PC-3 (cell line): ENCODE measurements around the gene COL6A2.

Source experiments
- EZH2 ChIP-seq: fragments of 300-600 bp; sonication (generic); IDR thresholded peaks from one replicate; pipeline ENCODE4 v1.6.1; 2017; ENCODE audit warnings: antibody characterized with exemption, mild to moderate bottlenecking, low read length; ENCODE audit not compliant: unreplicated experiment
- TF ChIP-seq, protein P1 (sequence below): fragments of 300-600 bp; sonication (generic); conservative IDR thresholded peaks from 2 replicates; pipeline ENCODE4 v1.5.1; 2017; ENCODE audit warnings: antibody characterized with exemption, low read depth, mild to moderate bottlenecking, low read length

DNA sequence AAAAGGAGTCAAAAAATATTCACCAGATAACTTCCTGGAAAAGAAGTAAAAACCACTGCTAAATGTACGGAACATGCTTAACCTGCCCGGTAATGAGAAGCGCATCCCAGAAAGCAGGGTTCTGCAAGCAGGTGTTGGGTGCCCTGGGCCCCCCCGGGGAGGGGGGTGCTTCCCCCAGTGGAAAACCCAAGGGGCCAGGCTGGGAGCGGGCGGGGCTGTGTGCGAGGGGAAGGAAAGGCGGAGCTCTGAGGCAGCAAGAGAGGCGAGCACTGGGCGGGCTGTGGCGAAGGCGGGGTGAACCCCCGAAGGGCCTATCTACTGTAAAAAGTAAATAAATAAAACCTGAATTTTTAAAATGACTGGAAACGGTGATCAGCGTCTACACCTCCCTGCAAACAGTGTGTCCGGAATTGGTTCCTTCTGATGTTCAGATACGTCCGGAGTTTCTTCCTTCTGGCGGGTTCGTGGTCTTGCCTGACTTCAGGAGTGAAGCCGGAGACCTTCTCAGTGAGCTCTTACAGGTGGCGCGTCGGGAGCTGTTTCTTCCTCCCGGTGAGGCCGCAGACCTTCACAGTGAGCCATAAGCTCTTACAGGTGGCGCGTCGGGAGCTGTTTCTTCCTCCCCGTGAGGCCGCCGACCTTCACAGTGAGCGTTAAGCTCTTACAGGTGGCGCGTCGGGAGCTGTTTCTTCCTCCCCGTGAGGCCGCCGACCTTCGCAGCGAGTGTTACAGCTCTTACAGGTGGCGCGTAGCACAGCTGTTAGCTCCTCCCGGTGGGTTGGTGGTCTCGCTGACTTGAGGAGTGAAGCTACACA, 44.1 kb downstream of the COL6A2 start:
- TF ChIP-seq, protein P1, sequence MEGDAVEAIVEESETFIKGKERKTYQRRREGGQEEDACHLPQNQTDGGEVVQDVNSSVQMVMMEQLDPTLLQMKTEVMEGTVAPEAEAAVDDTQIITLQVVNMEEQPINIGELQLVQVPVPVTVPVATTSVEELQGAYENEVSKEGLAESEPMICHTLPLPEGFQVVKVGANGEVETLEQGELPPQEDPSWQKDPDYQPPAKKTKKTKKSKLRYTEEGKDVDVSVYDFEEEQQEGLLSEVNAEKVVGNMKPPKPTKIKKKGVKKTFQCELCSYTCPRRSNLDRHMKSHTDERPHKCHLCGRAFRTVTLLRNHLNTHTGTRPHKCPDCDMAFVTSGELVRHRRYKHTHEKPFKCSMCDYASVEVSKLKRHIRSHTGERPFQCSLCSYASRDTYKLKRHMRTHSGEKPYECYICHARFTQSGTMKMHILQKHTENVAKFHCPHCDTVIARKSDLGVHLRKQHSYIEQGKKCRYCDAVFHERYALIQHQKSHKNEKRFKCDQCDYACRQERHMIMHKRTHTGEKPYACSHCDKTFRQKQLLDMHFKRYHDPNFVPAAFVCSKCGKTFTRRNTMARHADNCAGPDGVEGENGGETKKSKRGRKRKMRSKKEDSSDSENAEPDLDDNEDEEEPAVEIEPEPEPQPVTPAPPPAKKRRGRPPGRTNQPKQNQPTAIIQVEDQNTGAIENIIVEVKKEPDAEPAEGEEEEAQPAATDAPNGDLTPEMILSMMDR = no peak
- TF ChIP-seq EZH2 = no peak
